Fibroblast of lung (primary cell): ENCODE results near the gene IGF2R. TPM values are rescaled to one million over a fixed set of nuclear protein-coding genes. Genes with fewer than 3 reads are reported as not detected.

Source experiments
- DNase-seq, 2 donors: peaks; one replicate each; pipeline versions ENCODE4 v3.0.0 to v3.0.0-alpha.2; 2010; ENCODE audit warnings: low read depth in 2 of 2
- H2AFZ ChIP-seq: 2 replicates; pipeline ENCODE4 v1.5.1; 2012; ENCODE audit warnings: low read length, control low read depth, inconsistent platforms
- H3K27ac ChIP-seq: 2 replicates; pipeline ENCODE4 v1.5.1; 2011; ENCODE audit warnings: low read length, control low read depth; ENCODE audit not compliant: insufficient read depth
- H3K27me3 ChIP-seq: 2 replicates; pipeline ENCODE4 v1.5.1; 2011; ENCODE audit warnings: mild to moderate bottlenecking, low read length; ENCODE audit not compliant: control insufficient read depth, insufficient read depth
- H3K36me3 ChIP-seq: 2 replicates; pipeline ENCODE4 v1.5.1; 2011; ENCODE audit warnings: low read length; ENCODE audit not compliant: control insufficient read depth, insufficient read depth
- H3K4me1 ChIP-seq: 2 replicates; pipeline ENCODE4 v1.5.1; 2011; ENCODE audit warnings: low read length; ENCODE audit not compliant: control insufficient read depth, insufficient read depth; ENCODE audit errors: extremely low read depth
- H3K4me2 ChIP-seq: 2 replicates; pipeline ENCODE4 v1.5.1; 2011; ENCODE audit warnings: low read length, control low read depth; ENCODE audit not compliant: insufficient read depth; ENCODE audit errors: extremely low read depth
- H3K4me3 ChIP-seq, 4 experiments: fragments of 200-600 bp in 1 of 4; sonication (generic) in 1 of 4; replicated peaks in 1 of 4; 2 replicates each; pipeline ENCODE4 v1.5.1; 2011 to 2016; ENCODE audit warnings: low read length in 4 of 4, low read depth in 3 of 4, mild to moderate bottlenecking in 3 of 4, control low read depth in 2 of 4, inconsistent platforms in 1 of 4, mixed read lengths in 1 of 4; ENCODE audit not compliant: insufficient read depth in 1 of 4; ENCODE audit errors: control extremely low read depth in 1 of 4
- H3K79me2 ChIP-seq: 2 replicates; pipeline ENCODE4 v1.5.1; 2012; ENCODE audit warnings: mild to moderate bottlenecking, low read length, inconsistent platforms; ENCODE audit not compliant: control insufficient read depth, insufficient read depth
- H3K9ac ChIP-seq: 2 replicates; pipeline ENCODE4 v1.5.1; 2011; ENCODE audit warnings: mild to moderate bottlenecking, low read length, control low read depth; ENCODE audit not compliant: insufficient read depth
- H3K9me3 ChIP-seq: 2 replicates; pipeline ENCODE4 v1.5.1; 2012; ENCODE audit warnings: low read depth, low read length; ENCODE audit not compliant: control insufficient read depth, insufficient read depth
- H4K20me1 ChIP-seq: 2 replicates; pipeline ENCODE4 v1.5.1; 2011; ENCODE audit warnings: low read length; ENCODE audit not compliant: control insufficient read depth, insufficient read depth; ENCODE audit errors: extremely low read depth
- EZH2 ChIP-seq: IDR thresholded peaks from 2 replicates; pipeline ENCODE4 v1.5.1; 2012; ENCODE audit warnings: low read length, control low read depth, mild to moderate bottlenecking; ENCODE audit errors: missing control alignments
- polyA plus RNA-seq, 2 donors: library from polyadenylated mRNA; depleted of rRNA in 1 of 2; stranded (reverse) in 1 of 2; unstranded in 1 of 2; fragments of >200 nt; gene quantifications; 2 replicates each; pipeline ENCODE4 v1.2.1, GENCODE V29; 2011 to 2012; ENCODE audit warnings: missing spikeins in 1 of 2
- total RNA-seq: library from RNA; depleted of rRNA; stranded (reverse); fragments of >200 nt; gene quantifications from 2 replicates; pipeline ENCODE4 v1.2.1, GENCODE V29; 2014
- TF ChIP-seq, protein P1 (sequence below), 2 donors: IDR thresholded peaks in 1 of 2; conservative IDR thresholded peaks in 1 of 2; 1 replicate in 1 of 2; 2 replicates in 1 of 2; pipeline ENCODE4 v1.5.1; 2011 to 2012; ENCODE audit warnings: low read length in 2 of 2, control low read depth in 1 of 2, inconsistent platforms in 1 of 2, low read depth in 1 of 2, mild to moderate bottlenecking in 1 of 2

The IGF2R gene
- total and polyA plus RNA-seq, 2 donors (not counting 1 experiment from before 2014, with no cell fraction given) = 37.6 to 300 TPM

DNA sequence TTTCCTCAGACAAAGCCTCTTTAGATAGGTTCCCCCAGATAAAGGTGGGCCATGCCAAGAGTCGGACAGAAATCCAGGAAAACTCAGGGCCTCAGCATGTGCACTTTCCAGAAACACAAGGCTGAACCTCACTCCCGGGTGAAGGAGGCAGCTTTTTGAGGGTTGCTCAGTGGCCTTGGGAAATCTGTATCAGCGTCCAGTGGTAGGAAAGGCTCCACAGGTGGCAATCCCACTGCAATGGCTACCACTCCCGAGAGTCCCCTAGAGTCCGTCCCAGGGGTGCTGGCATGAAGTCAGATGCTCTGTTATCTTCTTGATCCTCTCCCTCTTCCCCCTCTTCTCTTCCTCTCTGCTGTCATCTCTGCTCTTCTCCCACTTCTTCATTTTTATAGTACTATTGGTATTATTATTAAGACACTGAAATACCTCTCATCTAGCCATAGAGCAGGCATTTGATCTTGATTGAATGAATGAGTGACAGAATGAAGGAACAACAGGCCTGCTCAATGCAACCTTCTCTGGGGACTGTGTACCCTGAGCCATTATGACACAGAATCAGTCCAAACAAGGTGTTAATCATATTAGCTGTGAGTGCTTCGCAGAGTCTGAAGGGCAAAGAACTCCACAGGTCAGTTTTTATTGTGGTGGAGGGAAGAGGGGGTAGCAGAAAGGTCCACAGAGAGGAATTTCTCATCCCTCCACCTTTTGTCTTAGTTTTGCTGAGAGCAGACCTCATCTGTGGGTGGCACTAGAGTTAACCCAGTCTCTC lies 166.1 kb downstream of the IGF2R start:
- H3K27me3 ChIP-seq = no peaks in the 10 kb centered on the region
- DNase-seq = no peak
- no peaks in the 10 kb centered on the region for H3K79me2 ChIP-seq
- no peak overlapping the region for H3K9ac ChIP-seq
- H3K9me3 ChIP-seq = no peaks in the 10 kb centered on the region
- peaks cover 6% of the 10 kb centered on the region for H3K4me1 ChIP-seq
- no peak overlapping the region for H3K4me3 ChIP-seq
- no peak overlapping the region for H2AFZ ChIP-seq
- no peak overlapping the region for H3K4me2 ChIP-seq
- H3K27ac ChIP-seq = no peak overlapping the region
- no peak for TF ChIP-seq EZH2
- TF ChIP-seq, protein P1, sequence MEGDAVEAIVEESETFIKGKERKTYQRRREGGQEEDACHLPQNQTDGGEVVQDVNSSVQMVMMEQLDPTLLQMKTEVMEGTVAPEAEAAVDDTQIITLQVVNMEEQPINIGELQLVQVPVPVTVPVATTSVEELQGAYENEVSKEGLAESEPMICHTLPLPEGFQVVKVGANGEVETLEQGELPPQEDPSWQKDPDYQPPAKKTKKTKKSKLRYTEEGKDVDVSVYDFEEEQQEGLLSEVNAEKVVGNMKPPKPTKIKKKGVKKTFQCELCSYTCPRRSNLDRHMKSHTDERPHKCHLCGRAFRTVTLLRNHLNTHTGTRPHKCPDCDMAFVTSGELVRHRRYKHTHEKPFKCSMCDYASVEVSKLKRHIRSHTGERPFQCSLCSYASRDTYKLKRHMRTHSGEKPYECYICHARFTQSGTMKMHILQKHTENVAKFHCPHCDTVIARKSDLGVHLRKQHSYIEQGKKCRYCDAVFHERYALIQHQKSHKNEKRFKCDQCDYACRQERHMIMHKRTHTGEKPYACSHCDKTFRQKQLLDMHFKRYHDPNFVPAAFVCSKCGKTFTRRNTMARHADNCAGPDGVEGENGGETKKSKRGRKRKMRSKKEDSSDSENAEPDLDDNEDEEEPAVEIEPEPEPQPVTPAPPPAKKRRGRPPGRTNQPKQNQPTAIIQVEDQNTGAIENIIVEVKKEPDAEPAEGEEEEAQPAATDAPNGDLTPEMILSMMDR (conservative IDR thresholded peaks at IDR 0.05 in 1 of 2, IDR thresholded peaks at IDR 0.05 in 1 of 2; ENCODE audit: low read depth in 1 of 2, low read length in 2 of 2) = no peak
- H4K20me1 ChIP-seq = no peaks in the 10 kb centered on the region
- H3K36me3 ChIP-seq = no peaks in the 10 kb centered on the region

GRCh38 chr6:160135907-160136655 lies 167.2 kb downstream of the IGF2R start:
- Histone ChIP-seq H3K79me2 (no peaks in the 10 kb centered on the region), H3K4me2 (no peak overlapping the region), H3K4me3 (no peak overlapping the region), H2AFZ (no peak overlapping the region), H3K4me1 (peaks cover 6% of the 10 kb centered on the region), H3K27me3 (no peaks in the 10 kb centered on the region), H4K20me1 (no peaks in the 10 kb centered on the region), H3K9ac (no peak overlapping the region), H3K36me3 (no peaks in the 10 kb centered on the region), H3K27ac (no peak overlapping the region), H3K9me3 (no peaks in the 10 kb centered on the region)
- no peak for DNase-seq
- TF ChIP-seq, protein P1 (conservative IDR thresholded peaks at IDR 0.05 in 1 of 2, IDR thresholded peaks at IDR 0.05 in 1 of 2; ENCODE audit: low read depth in 1 of 2, low read length in 2 of 2) = no peak
- no peak for TF ChIP-seq EZH2

DNA sequence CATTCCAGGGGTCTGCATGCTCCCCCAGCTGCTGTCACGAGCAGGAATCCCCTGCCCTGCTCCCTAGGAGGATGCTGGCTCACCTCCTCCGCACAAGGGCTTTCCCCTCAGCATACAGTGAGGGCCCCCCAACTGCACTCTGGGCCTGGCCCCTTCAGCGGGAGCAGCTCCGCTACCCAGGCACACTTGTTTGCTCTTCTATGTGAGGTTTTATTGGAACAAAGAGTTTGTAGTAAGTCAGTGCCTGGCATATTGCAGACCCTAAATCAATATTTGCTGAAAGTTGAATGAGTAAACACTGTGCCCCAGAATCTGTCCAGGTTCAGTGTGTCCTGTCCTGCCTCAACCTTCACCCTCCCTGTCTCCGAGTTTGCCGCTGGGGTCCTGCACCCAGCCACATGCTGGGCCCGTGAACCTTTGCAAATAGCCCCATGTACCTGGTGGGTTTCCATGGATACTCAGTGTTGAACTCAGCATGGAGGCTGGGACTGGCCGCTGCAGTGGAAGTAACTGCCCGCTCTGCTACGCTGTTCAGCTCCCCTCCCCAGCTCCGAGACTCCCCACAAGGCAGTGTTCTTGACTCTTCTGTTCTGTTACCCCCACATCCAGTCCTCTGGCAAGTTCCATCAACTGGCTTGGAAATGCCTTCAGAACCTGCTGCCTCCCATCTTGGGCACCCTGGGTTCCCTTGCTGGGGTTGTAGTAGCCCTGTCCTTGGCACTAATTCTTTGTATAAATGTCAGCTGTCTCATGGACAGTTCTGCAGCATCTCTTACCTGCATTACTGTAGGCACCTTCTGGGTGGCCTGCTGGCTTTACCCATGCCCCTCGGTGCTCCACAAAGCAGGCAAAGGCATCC lies 168.5 kb downstream of the IGF2R start:
- TF ChIP-seq, protein P1 (conservative IDR thresholded peaks at IDR 0.05 in 1 of 2, IDR thresholded peaks at IDR 0.05 in 1 of 2; ENCODE audit: low read depth in 1 of 2, low read length in 2 of 2) = no peak
- TF ChIP-seq EZH2 = no peak
- Histone ChIP-seq H2AFZ (no peak overlapping the region), H3K9me3 (no peaks in the 10 kb centered on the region), H3K9ac (no peak overlapping the region), H3K4me2 (no peak overlapping the region), H3K79me2 (no peaks in the 10 kb centered on the region), H3K4me1 (peaks cover 6% of the 10 kb centered on the region), H3K27me3 (no peaks in the 10 kb centered on the region), H4K20me1 (no peaks in the 10 kb centered on the region), H3K36me3 (no peaks in the 10 kb centered on the region), H3K27ac (no peak overlapping the region), H3K4me3 (no peak overlapping the region)
- DNase-seq = no peak
